Measurements from ENCODE around the gene PASD1.

GRCh38 chrX:151714362-151714761 is 150.9 kb downstream of the PASD1 start:
- TF ChIP-seq, protein P1, sequence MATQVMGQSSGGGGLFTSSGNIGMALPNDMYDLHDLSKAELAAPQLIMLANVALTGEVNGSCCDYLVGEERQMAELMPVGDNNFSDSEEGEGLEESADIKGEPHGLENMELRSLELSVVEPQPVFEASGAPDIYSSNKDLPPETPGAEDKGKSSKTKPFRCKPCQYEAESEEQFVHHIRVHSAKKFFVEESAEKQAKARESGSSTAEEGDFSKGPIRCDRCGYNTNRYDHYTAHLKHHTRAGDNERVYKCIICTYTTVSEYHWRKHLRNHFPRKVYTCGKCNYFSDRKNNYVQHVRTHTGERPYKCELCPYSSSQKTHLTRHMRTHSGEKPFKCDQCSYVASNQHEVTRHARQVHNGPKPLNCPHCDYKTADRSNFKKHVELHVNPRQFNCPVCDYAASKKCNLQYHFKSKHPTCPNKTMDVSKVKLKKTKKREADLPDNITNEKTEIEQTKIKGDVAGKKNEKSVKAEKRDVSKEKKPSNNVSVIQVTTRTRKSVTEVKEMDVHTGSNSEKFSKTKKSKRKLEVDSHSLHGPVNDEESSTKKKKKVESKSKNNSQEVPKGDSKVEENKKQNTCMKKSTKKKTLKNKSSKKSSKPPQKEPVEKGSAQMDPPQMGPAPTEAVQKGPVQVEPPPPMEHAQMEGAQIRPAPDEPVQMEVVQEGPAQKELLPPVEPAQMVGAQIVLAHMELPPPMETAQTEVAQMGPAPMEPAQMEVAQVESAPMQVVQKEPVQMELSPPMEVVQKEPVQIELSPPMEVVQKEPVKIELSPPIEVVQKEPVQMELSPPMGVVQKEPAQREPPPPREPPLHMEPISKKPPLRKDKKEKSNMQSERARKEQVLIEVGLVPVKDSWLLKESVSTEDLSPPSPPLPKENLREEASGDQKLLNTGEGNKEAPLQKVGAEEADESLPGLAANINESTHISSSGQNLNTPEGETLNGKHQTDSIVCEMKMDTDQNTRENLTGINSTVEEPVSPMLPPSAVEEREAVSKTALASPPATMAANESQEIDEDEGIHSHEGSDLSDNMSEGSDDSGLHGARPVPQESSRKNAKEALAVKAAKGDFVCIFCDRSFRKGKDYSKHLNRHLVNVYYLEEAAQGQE (IDR thresholded peaks at IDR 0.05; ENCODE audit: insufficient read depth in 1 of 2, low read depth in 2 of 2, low read length in 2 of 2), result no peak
- TF ChIP-seq SIN3A (IDR thresholded peaks at IDR 0.05; ENCODE audit: borderline replicate concordance, insufficient read depth, low read length) (no peak), TAF1 (IDR thresholded peaks at IDR 0.05; ENCODE audit: borderline replicate concordance, insufficient read depth, low read length) (no peak), POLR2AphosphoS5 (IDR thresholded peaks at IDR 0.05; ENCODE audit: low read depth, low read length) (no peak), FOXP2 (optimal IDR thresholded peaks at IDR 0.05; ENCODE audit: borderline replicate concordance, extremely low read depth, extremely low read length, insufficient read depth) (no peak)
